Caco-2 (cell line): ENCODE data around the gene WDPCP. TPM values are rescaled to one million over a fixed set of nuclear protein-coding genes. Genes with fewer than 3 reads are reported as not detected.

Experiments
- BruUV-seq: library from RNA; stranded (reverse); fragments of 400-500 nt; replicated peaks from 2 replicates; lab custom pipeline; 2021; lab: Mats Ljungman, UMichigan
- CTCF ChIA-PET: fragments of 300-600 bp; sonication (Branson Sonifier 250); formaldehyde crosslinking; loops from one replicate; lab custom pipeline; 2022; ENCODE audit warnings: antibody characterized with exemption; lab: Charles Lee
- POLR2A ChIA-PET: fragments of 300-600 bp; sonication (Branson Sonifier 250); formaldehyde crosslinking; loops from one replicate; lab custom pipeline; 2022; ENCODE audit warnings: antibody characterized with exemption; lab: Charles Lee
- DNase-seq, 2 experiments: peaks; one replicate each; pipeline versions ENCODE4 v3.0.0 to v3.0.0-alpha.2; 2020 to 2022
- H3K27me3 ChIP-seq: replicated peaks from 2 replicates; pipeline ENCODE4 v1.6.0; 2011; ENCODE audit warnings: low read length; ENCODE audit not compliant: control insufficient read depth, insufficient read depth
- H3K36me3 ChIP-seq: 2 replicates; pipeline ENCODE4 v1.5.1; 2011; ENCODE audit warnings: low read length; ENCODE audit not compliant: control insufficient read depth, insufficient read depth
- H3K4me1 ChIP-seq: fragments of 250-450 bp; sonication (Bioruptor Pico); 2 replicates; pipeline ENCODE4 v1.5.1; 2020; ENCODE audit warnings: mild to moderate bottlenecking
- H3K4me3 ChIP-seq: 2 replicates; pipeline ENCODE4 v1.5.1; 2011; ENCODE audit warnings: low read depth, mild to moderate bottlenecking, control low read depth, low read length
- H3K9me3 ChIP-seq: fragments of 250-450 bp; sonication (Bioruptor Pico); 2 replicates; pipeline ENCODE4 v1.5.1; 2020; ENCODE audit warnings: mild to moderate bottlenecking, moderate library complexity
- H3K27ac Mint-ChIP-seq: one replicate; pipeline ENCODE4 v1.8.0; 2022; ENCODE audit warnings: mixed read lengths; ENCODE audit not compliant: unreplicated experiment
- H3K27me3 Mint-ChIP-seq: one replicate; pipeline ENCODE4 v1.8.0; 2022; ENCODE audit warnings: mixed read lengths; ENCODE audit not compliant: insufficient read depth, unreplicated experiment
- H3K36me3 Mint-ChIP-seq: one replicate; pipeline ENCODE4 v1.8.0; 2022; ENCODE audit warnings: mild to moderate bottlenecking, mixed read lengths; ENCODE audit not compliant: insufficient read depth, unreplicated experiment
- H3K4me1 Mint-ChIP-seq: one replicate; pipeline ENCODE4 v1.8.0; 2022; ENCODE audit warnings: low read depth, mixed read lengths; ENCODE audit not compliant: unreplicated experiment
- H3K4me3 Mint-ChIP-seq: one replicate; pipeline ENCODE4 v1.8.0; 2022; ENCODE audit warnings: mild to moderate bottlenecking, moderate library complexity, mixed read lengths; ENCODE audit not compliant: unreplicated experiment
- H3K9me3 Mint-ChIP-seq: one replicate; pipeline ENCODE4 v1.8.0; 2022; ENCODE audit warnings: mixed read lengths; ENCODE audit not compliant: unreplicated experiment
- intact Hi-C: fragments of 100-400 bp; cut with micrococcal nuclease; formaldehyde crosslinking; loops from one replicate; pipeline ENCODE4 v1.10.0; 2022; ENCODE audit not compliant: unreplicated experiment
- total RNA-seq: library from RNA; stranded (reverse); gene quantifications from 2 replicates; pipeline ENCODE4 v1.2.3, GENCODE V29; 2022
- TF ChIP-seq, protein P1 (sequence below), 2 experiments: fragments of 200-600 bp in 1 of 2; IDR thresholded peaks; 1 replicate in 1 of 2; 2 replicates in 1 of 2; pipeline versions ENCODE4 v1.5.1 to v1.8.0; 2011 to 2022; ENCODE audit warnings: antibody characterized with exemption in 1 of 2, control low read depth in 1 of 2, inconsistent platforms in 1 of 2, low read depth in 1 of 2, low read length in 1 of 2, mild to moderate bottlenecking in 1 of 2, moderate library complexity in 1 of 2; ENCODE audit not compliant: insufficient read depth in 1 of 2, severe bottlenecking in 1 of 2, unreplicated experiment in 1 of 2

Gene WDPCP
- total RNA-seq, 1 experiment from 2014 or later = 16.2 TPM

- Histone ChIP-seq H3K4me3 (no peak overlapping the region), H3K27me3 (no peaks in the 10 kb centered on the region), H3K9me3 (peaks cover 4% of the 10 kb centered on the region), H3K4me1 (no peaks in the 10 kb centered on the region), H3K36me3 (no peaks in the 10 kb centered on the region)
- TF ChIP-seq, protein P1, sequence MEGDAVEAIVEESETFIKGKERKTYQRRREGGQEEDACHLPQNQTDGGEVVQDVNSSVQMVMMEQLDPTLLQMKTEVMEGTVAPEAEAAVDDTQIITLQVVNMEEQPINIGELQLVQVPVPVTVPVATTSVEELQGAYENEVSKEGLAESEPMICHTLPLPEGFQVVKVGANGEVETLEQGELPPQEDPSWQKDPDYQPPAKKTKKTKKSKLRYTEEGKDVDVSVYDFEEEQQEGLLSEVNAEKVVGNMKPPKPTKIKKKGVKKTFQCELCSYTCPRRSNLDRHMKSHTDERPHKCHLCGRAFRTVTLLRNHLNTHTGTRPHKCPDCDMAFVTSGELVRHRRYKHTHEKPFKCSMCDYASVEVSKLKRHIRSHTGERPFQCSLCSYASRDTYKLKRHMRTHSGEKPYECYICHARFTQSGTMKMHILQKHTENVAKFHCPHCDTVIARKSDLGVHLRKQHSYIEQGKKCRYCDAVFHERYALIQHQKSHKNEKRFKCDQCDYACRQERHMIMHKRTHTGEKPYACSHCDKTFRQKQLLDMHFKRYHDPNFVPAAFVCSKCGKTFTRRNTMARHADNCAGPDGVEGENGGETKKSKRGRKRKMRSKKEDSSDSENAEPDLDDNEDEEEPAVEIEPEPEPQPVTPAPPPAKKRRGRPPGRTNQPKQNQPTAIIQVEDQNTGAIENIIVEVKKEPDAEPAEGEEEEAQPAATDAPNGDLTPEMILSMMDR (IDR thresholded peaks at IDR 0.05; ENCODE audit: insufficient read depth in 1 of 2, low read depth in 1 of 2, low read length in 1 of 2, severe bottlenecking in 1 of 2, unreplicated experiment in 1 of 2) = no peak
- Mint-ChIP-seq H3K27me3 (no peaks in the 10 kb centered on the region), H3K9me3 (peaks cover 35% of the 10 kb centered on the region), H3K4me3 (no peak overlapping the region), H3K27ac (no peak overlapping the region), H3K4me1 (no peaks in the 10 kb centered on the region), H3K36me3 (no peaks in the 10 kb centered on the region)
- BruUV-seq = no TSS peak
- ChIA-PET POLR2A (no interaction called here), CTCF (no interaction called here)
- intact Hi-C loops = no loop called here
- no peak for DNase-seq
These were observed 315.7 kb downstream of the WDPCP start for GRCh38 chr2:63272560-63272959.

GRCh38 chr2:63270717-63271116 lies 317.6 kb downstream of the WDPCP start:
- no peaks in the 10 kb centered on the region for H3K4me1 ChIP-seq
- TF ChIP-seq, protein P1 (IDR thresholded peaks at IDR 0.05; ENCODE audit: insufficient read depth in 1 of 2, low read depth in 1 of 2, low read length in 1 of 2, severe bottlenecking in 1 of 2, unreplicated experiment in 1 of 2) = no peak
- no peaks in the 10 kb centered on the region for H3K4me1 Mint-ChIP-seq
- H3K4me3 Mint-ChIP-seq = no peak overlapping the region
- ChIA-PET CTCF (no interaction called here), POLR2A (no interaction called here)
- H3K27me3 ChIP-seq = no peaks in the 10 kb centered on the region
- H3K36me3 ChIP-seq = no peaks in the 10 kb centered on the region
- peaks cover 35% of the 10 kb centered on the region for H3K9me3 Mint-ChIP-seq
- H3K27ac Mint-ChIP-seq = no peak overlapping the region
- no TSS peak for BruUV-seq
- no peaks in the 10 kb centered on the region for H3K27me3 Mint-ChIP-seq
- no peaks in the 10 kb centered on the region for H3K36me3 Mint-ChIP-seq
- no peak overlapping the region for H3K4me3 ChIP-seq
- H3K9me3 ChIP-seq = peaks cover 4% of the 10 kb centered on the region
- intact Hi-C loops = no loop called here
- DNase-seq = no peak

- Mint-ChIP-seq H3K36me3 (no peaks in the 10 kb centered on the region), H3K27ac (no peak overlapping the region), H3K27me3 (no peaks in the 10 kb centered on the region)
These were observed 319.3 kb downstream of the WDPCP start for GRCh38 chr2:63268946-63269345.

More at GRCh38 chr2:63268946-63269345, 319.3 kb downstream of the WDPCP start:
- Histone ChIP-seq H3K4me1 (no peaks in the 10 kb centered on the region), H3K27me3 (no peaks in the 10 kb centered on the region), H3K9me3 (peaks cover 4% of the 10 kb centered on the region), H3K36me3 (no peaks in the 10 kb centered on the region), H3K4me3 (no peak overlapping the region)
- Mint-ChIP-seq H3K4me1 (no peaks in the 10 kb centered on the region), H3K9me3 (peaks cover 22% of the 10 kb centered on the region), H3K4me3 (no peak overlapping the region)
- ChIA-PET POLR2A (no interaction called here), CTCF (no interaction called here)
- intact Hi-C loops = no loop called here
- no TSS peak for BruUV-seq
- TF ChIP-seq, protein P1 (IDR thresholded peaks at IDR 0.05; ENCODE audit: insufficient read depth in 1 of 2, low read depth in 1 of 2, low read length in 1 of 2, severe bottlenecking in 1 of 2, unreplicated experiment in 1 of 2) = no peak
- no peak for DNase-seq
